SK-N-SH treated with all-trans-retinoic acid at 6 μM for 48 hours (cell line): ENCODE data around the gene TOR1A.

Experiments used
- ATAC-seq: fragments of 200-7000 bp; cut with Tn5 transposase; 3 replicates; pipeline ENCODE4 v1.9.1; 2020; ENCODE audit warnings: mild to moderate bottlenecking, moderate library complexity
- ARNTL ChIP-seq: fragments of 450-650 bp; formaldehyde crosslinking; IDR thresholded peaks from 2 replicates; pipeline ENCODE4 v1.5.0; 2020; ENCODE audit warnings: low read depth, mild to moderate bottlenecking, moderate library complexity, borderline replicate concordance
- BACH2 ChIP-seq: fragments of 250-450 bp; sonication (Bioruptor Pico); IDR thresholded peaks from 2 replicates; pipeline ENCODE4 v1.9.0; 2021; ENCODE audit warnings: mild to moderate bottlenecking, borderline replicate concordance
- CSDC2 ChIP-seq: fragments of 250-450 bp; sonication (Bioruptor Pico); IDR thresholded peaks from 2 replicates; pipeline ENCODE4 v1.5.0; 2020; ENCODE audit warnings: mild to moderate bottlenecking, moderate library complexity
- CSRNP3 ChIP-seq: fragments of 250-450 bp; sonication (Bioruptor Pico); IDR thresholded peaks from 2 replicates; pipeline ENCODE4 v1.5.1; 2021; ENCODE audit warnings: mild to moderate bottlenecking, moderate library complexity
- ESRRG ChIP-seq: fragments of 250-450 bp; sonication (Bioruptor Pico); IDR thresholded peaks from 2 replicates; pipeline ENCODE4 v1.6.1; 2021; ENCODE audit warnings: mild to moderate bottlenecking
- GLIS3 ChIP-seq: fragments of 250-450 bp; sonication (Bioruptor Pico); IDR thresholded peaks from 2 replicates; pipeline ENCODE4 v1.5.0; 2020; ENCODE audit warnings: mild to moderate bottlenecking, moderate library complexity
- ISL1 ChIP-seq: fragments of 250-450 bp; sonication (Bioruptor Pico); IDR thresholded peaks from 2 replicates; pipeline ENCODE4 v2.1.2; 2022; ENCODE audit warnings: mild to moderate bottlenecking, moderate library complexity
- OSR1 ChIP-seq: fragments of 250-450 bp; sonication (Bioruptor Pico); IDR thresholded peaks from 2 replicates; pipeline ENCODE4 v1.8.0; 2022; ENCODE audit warnings: moderate library complexity, mild to moderate bottlenecking, inconsistent platforms
- PATZ1 ChIP-seq: fragments of 250-450 bp; sonication (Bioruptor Pico); IDR thresholded peaks from 2 replicates; pipeline ENCODE4 v1.8.0; 2020; ENCODE audit warnings: mild to moderate bottlenecking, moderate library complexity, borderline replicate concordance
- POU6F1 ChIP-seq: fragments of 250-450 bp; sonication (Bioruptor Pico); IDR thresholded peaks from 2 replicates; pipeline ENCODE4 v1.8.0; 2021; ENCODE audit warnings: low read depth, mild to moderate bottlenecking, moderate library complexity, borderline replicate concordance
- PPARA ChIP-seq: fragments of 250-450 bp; sonication (Bioruptor Pico); IDR thresholded peaks from 2 replicates; pipeline ENCODE4 v1.5.0; 2020; ENCODE audit warnings: mild to moderate bottlenecking, borderline replicate concordance
- RARB ChIP-seq: fragments of 250-450 bp; sonication (Bioruptor Pico); IDR thresholded peaks from 2 replicates; pipeline ENCODE4 v1.8.0; 2021; ENCODE audit warnings: mild to moderate bottlenecking, moderate library complexity
- SNAI2 ChIP-seq: fragments of 250-450 bp; sonication (Bioruptor Pico); IDR thresholded peaks from 2 replicates; pipeline ENCODE4 v1.5.0; 2020; ENCODE audit warnings: mild to moderate bottlenecking, moderate library complexity
- TCF4 ChIP-seq: fragments of 250-450 bp; sonication (Bioruptor Pico); IDR thresholded peaks from 2 replicates; pipeline ENCODE4 v1.8.0; 2021; ENCODE audit warnings: mild to moderate bottlenecking, moderate library complexity, borderline replicate concordance
- TOX ChIP-seq: fragments of 250-450 bp; sonication (Bioruptor Pico); IDR thresholded peaks from 2 replicates; pipeline ENCODE4 v1.8.0; 2021; ENCODE audit warnings: mild to moderate bottlenecking, moderate library complexity, borderline replicate concordance
- ZC3H10 ChIP-seq: fragments of 250-450 bp; sonication (Bioruptor Pico); IDR thresholded peaks from 2 replicates; pipeline ENCODE4 v1.5.1; 2021; ENCODE audit warnings: mild to moderate bottlenecking, moderate library complexity
- ZFP3 ChIP-seq: fragments of 250-450 bp; sonication (Bioruptor Pico); IDR thresholded peaks from 2 replicates; pipeline ENCODE4 v1.5.0; 2020; ENCODE audit warnings: mild to moderate bottlenecking, moderate library complexity
- ZFP30 ChIP-seq: fragments of 450-650 bp; formaldehyde crosslinking; IDR thresholded peaks from 2 replicates; pipeline ENCODE4 v1.5.0; 2022; ENCODE audit warnings: mild to moderate bottlenecking, moderate library complexity
- ZNF70 ChIP-seq: fragments of 450-650 bp; formaldehyde crosslinking; IDR thresholded peaks from 2 replicates; pipeline ENCODE4 v1.5.0; 2020; ENCODE audit warnings: mild to moderate bottlenecking, moderate library complexity
- ZNF8 ChIP-seq: fragments of 450-650 bp; formaldehyde crosslinking; IDR thresholded peaks from 2 replicates; pipeline ENCODE4 v1.5.0; 2020; ENCODE audit warnings: mild to moderate bottlenecking, moderate library complexity
- TF ChIP-seq, protein P1 (sequence below): fragments of 250-450 bp; sonication (Bioruptor Pico); IDR thresholded peaks from 2 replicates; pipeline ENCODE4 v1.5.0; 2020; ENCODE audit warnings: mild to moderate bottlenecking, moderate library complexity
- TF ChIP-seq, protein P2 (sequence below): fragments of 250-450 bp; sonication (Bioruptor Pico); IDR thresholded peaks from 2 replicates; pipeline ENCODE4 v1.5.1; 2020; ENCODE audit warnings: low read depth, mild to moderate bottlenecking, moderate library complexity

Gene TOR1A

DNA sequence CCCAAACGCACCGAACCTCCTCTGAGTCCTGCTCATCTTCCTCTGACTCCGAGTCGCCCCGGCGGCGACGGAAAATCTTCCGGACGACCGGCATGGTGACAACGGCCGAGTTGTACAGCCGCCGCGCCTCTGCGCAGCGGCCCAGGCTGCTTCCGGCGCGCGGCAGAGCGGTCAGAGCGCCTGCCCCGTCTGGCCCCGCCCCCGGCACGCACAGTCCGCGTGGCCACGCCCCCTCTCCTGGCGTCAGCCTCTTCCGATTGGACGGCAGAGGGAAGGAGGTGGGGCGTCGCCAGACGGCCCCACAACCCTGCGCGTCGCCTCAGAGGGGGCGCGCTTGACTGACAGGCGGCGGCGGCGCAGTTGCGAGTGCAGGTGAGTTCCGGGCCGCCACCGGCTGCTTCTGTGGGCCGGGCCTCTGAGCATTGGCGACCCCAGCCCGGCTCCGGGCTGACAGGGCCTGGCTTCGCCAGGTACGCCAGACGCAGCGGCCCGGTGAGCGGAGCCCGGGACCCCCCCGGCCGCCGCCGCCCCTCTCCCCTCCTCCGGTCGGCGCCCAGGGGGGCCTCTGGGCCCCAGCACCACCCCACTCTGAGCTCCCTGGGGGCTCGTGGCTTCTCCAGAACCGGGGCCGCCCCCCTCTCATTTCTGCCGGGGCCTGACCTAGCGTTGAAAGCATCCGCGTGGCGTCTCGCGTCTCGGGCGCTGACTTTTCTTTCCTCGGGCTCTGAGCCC is 11.4 kb upstream of the TOR1A start, which contains the start of the genes C9orf78 and USP20:
C9orf78 (minus strand) TSS at position 148 of the 732 bp plus-strand sequence; CDS start at position 94, 54 bp downstream.
USP20 (plus strand) TSS at position 331 of the 732 bp plus-strand sequence. CDS start 17,098 bp downstream, outside the sequence.
- peak; percentile 89 for ATAC-seq
- TF ChIP-seq ZC3H10 (no peak), ARNTL (CRISPR knock-in tag) (no peak), CSDC2 (CRISPR knock-in tag) (no peak), ZFP3 (CRISPR knock-in tag) (no peak), TOX (CRISPR knock-in tag) (no peak), ZNF70 (CRISPR knock-in tag) (no peak), OSR1 (CRISPR knock-in tag) (no peak), TCF4 (no peak), ESRRG (CRISPR knock-in tag) (no peak), CSRNP3 (no peak), BACH2 (CRISPR knock-in tag) (no peak), SNAI2 (CRISPR knock-in tag) (no peak), ZNF8 (CRISPR knock-in tag) (no peak)
- TF ChIP-seq, protein P1, sequence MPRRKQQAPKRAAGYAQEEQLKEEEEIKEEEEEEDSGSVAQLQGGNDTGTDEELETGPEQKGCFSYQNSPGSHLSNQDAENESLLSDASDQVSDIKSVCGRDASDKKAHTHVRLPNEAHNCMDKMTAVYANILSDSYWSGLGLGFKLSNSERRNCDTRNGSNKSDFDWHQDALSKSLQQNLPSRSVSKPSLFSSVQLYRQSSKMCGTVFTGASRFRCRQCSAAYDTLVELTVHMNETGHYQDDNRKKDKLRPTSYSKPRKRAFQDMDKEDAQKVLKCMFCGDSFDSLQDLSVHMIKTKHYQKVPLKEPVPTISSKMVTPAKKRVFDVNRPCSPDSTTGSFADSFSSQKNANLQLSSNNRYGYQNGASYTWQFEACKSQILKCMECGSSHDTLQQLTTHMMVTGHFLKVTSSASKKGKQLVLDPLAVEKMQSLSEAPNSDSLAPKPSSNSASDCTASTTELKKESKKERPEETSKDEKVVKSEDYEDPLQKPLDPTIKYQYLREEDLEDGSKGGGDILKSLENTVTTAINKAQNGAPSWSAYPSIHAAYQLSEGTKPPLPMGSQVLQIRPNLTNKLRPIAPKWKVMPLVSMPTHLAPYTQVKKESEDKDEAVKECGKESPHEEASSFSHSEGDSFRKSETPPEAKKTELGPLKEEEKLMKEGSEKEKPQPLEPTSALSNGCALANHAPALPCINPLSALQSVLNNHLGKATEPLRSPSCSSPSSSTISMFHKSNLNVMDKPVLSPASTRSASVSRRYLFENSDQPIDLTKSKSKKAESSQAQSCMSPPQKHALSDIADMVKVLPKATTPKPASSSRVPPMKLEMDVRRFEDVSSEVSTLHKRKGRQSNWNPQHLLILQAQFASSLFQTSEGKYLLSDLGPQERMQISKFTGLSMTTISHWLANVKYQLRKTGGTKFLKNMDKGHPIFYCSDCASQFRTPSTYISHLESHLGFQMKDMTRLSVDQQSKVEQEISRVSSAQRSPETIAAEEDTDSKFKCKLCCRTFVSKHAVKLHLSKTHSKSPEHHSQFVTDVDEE (CRISPR knock-in tag), result no peak

DNA sequence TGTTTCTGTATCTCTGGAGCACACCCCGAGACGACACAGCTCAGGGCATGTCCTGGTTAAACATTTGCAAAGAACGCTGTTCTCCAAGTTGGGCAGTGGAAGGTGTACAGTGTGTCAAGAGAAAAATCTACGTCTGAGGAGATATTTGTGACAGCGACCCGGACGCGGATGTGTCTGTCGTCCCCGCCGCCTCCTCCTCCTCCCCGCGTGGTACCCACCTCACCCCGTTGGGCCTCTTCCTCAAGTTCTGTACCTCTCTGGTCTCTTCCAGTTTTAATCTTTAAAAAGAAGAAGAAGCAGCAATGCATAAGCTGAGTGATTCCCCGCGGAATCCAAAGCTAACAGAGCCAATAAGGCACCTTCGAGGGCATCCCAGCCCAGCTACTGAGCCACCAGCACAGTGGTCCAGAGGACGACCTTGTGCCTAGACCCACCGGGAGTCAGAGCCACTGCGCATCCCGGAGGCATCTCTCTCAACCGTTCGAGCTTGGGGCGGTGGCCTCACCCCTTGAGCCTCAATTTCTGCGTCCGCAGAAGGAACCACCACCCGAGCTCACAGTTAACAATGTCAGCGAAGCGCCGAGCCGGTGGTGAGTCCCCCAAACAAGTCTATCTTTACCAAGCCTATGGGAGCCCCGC is 10.7 kb upstream of the TOR1A start:
- TF ChIP-seq BACH2 (CRISPR knock-in tag) (no peak), POU6F1 (CRISPR knock-in tag) (no peak)
- peak; percentile 18 for ATAC-seq

DNA sequence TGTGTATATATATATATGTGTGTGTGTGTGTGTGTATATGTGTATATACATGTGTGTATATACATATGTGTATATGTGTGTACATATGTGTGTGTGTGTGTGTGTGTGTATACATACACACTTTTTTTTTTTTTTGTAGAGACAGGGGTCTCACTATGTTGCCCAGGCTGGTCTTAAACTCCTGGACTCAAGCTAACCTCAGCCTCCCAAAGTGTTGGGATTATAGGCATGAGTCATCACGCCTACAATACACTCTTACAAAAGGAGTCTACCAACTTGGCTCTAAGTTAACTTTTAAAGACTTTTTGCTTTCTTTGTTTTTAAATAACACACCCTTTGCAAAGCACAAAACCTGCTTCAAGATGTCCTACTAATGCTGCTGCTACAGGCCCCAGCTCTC is 9.0 kb upstream of the TOR1A start:
- no peak for ATAC-seq
- TF ChIP-seq ESRRG (CRISPR knock-in tag) (no peak), CSRNP3 (no peak), PATZ1 (no peak), BACH2 (CRISPR knock-in tag) (no peak), ARNTL (CRISPR knock-in tag) (no peak), ZFP30 (no peak), ISL1 (CRISPR knock-in tag) (no peak), ZNF70 (CRISPR knock-in tag) (no peak), ZNF8 (CRISPR knock-in tag) (no peak), OSR1 (CRISPR knock-in tag) (no peak), TOX (CRISPR knock-in tag) (no peak), POU6F1 (CRISPR knock-in tag) (no peak), RARB (CRISPR knock-in tag) (no peak), TCF4 (no peak), PPARA (CRISPR knock-in tag) (no peak), CSDC2 (CRISPR knock-in tag) (no peak), GLIS3 (CRISPR knock-in tag) (no peak), SNAI2 (CRISPR knock-in tag) (no peak)
- TF ChIP-seq, protein P2, sequence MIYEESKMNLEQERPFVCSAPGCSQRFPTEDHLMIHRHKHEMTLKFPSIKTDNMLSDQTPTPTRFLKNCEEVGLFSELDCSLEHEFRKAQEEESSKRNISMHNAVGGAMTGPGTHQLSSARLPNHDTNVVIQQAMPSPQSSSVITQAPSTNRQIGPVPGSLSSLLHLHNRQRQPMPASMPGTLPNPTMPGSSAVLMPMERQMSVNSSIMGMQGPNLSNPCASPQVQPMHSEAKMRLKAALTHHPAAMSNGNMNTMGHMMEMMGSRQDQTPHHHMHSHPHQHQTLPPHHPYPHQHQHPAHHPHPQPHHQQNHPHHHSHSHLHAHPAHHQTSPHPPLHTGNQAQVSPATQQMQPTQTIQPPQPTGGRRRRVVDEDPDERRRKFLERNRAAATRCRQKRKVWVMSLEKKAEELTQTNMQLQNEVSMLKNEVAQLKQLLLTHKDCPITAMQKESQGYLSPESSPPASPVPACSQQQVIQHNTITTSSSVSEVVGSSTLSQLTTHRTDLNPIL, result no peak
